Trophoblast cell (in vitro differentiated cells and primary cell): ENCODE data around the gene PMPCA.
"Not testable (repeated sequence)": the region's sequence is repeated elsewhere in the genome, so short reads cannot be mapped to it uniquely, and the experiment has no call there.

Experiments used
- DNase-seq, 2 donors: peaks; one replicate each; pipeline ENCODE4 v3.0.0-alpha.2; 2016
- H2AFZ ChIP-seq: 2 replicates; pipeline ENCODE4 v1.6.1; 2013; ENCODE audit warnings: low read length, moderate library complexity, mild to moderate bottlenecking; ENCODE audit not compliant: insufficient read depth, poor library complexity
- H2AK5ac ChIP-seq: 2 replicates; pipeline ENCODE4 v1.6.1; 2013; ENCODE audit warnings: mild to moderate bottlenecking, low read length
- H2BK120ac ChIP-seq: 2 replicates; pipeline ENCODE4 v1.6.1; 2013; ENCODE audit warnings: low read length, mild to moderate bottlenecking, moderate library complexity; ENCODE audit not compliant: insufficient read depth, poor library complexity
- H2BK12ac ChIP-seq: 2 replicates; pipeline ENCODE4 v1.6.1; 2013; ENCODE audit warnings: mild to moderate bottlenecking, low read length, moderate library complexity
- H2BK5ac ChIP-seq: 2 replicates; pipeline ENCODE4 v1.6.1; 2013; ENCODE audit warnings: low read length, low read depth, moderate library complexity, mild to moderate bottlenecking; ENCODE audit not compliant: poor library complexity
- H3K14ac ChIP-seq: 2 replicates; pipeline ENCODE4 v1.6.1; 2013; ENCODE audit warnings: mild to moderate bottlenecking, low read length
- H3K18ac ChIP-seq: 2 replicates; pipeline ENCODE4 v1.6.1; 2013; ENCODE audit warnings: mild to moderate bottlenecking, low read length
- H3K23ac ChIP-seq: 2 replicates; pipeline ENCODE4 v1.6.1; 2013; ENCODE audit warnings: low read length
- H3K27ac ChIP-seq: 2 replicates; pipeline ENCODE4 v1.5.1; 2013; ENCODE audit warnings: low read depth, mild to moderate bottlenecking, inconsistent platforms, low read length, moderate library complexity
- H3K27me3 ChIP-seq: 2 replicates; pipeline ENCODE4 v1.6.1; 2013; ENCODE audit warnings: inconsistent platforms, mild to moderate bottlenecking, low read length, moderate library complexity; ENCODE audit not compliant: insufficient read depth
- H3K36me3 ChIP-seq, 2 experiments: 1 replicate in 1 of 2; 2 replicates in 1 of 2; pipeline ENCODE4 v1.6.1; 2013; ENCODE audit warnings: low read length in 2 of 2, mild to moderate bottlenecking in 2 of 2, moderate library complexity in 1 of 2; ENCODE audit not compliant: insufficient read depth in 2 of 2, control insufficient read depth in 1 of 2
- H3K4ac ChIP-seq: 2 replicates; pipeline ENCODE4 v1.6.1; 2013; ENCODE audit warnings: low read depth, mild to moderate bottlenecking, low read length, moderate library complexity
- H3K4me1 ChIP-seq, 2 experiments: 1 replicate in 1 of 2; 2 replicates in 1 of 2; pipeline ENCODE4 v1.6.1; 2013; ENCODE audit warnings: low read length in 2 of 2, mild to moderate bottlenecking in 2 of 2, moderate library complexity in 1 of 2; ENCODE audit not compliant: insufficient read depth in 2 of 2, control insufficient read depth in 1 of 2
- H3K4me2 ChIP-seq: 2 replicates; pipeline ENCODE4 v1.6.1; 2013; ENCODE audit warnings: inconsistent platforms, mild to moderate bottlenecking, low read length, moderate library complexity
- H3K4me3 ChIP-seq: 2 replicates; pipeline ENCODE4 v1.5.1; 2013; ENCODE audit warnings: mild to moderate bottlenecking, low read depth, low read length, inconsistent platforms
- H3K79me1 ChIP-seq: one replicate; pipeline ENCODE4 v1.6.1; 2013; ENCODE audit warnings: low read length
- H3K79me2 ChIP-seq: 2 replicates; pipeline ENCODE4 v1.6.1; 2013; ENCODE audit warnings: low read length, mild to moderate bottlenecking; ENCODE audit not compliant: control insufficient read depth, insufficient read depth, poor library complexity
- H3K9ac ChIP-seq: 2 replicates; pipeline ENCODE4 v1.6.1; 2013; ENCODE audit warnings: mild to moderate bottlenecking, low read length
- H3K9me3 ChIP-seq: 2 replicates; pipeline ENCODE4 v1.6.1; 2013; ENCODE audit warnings: low read depth, mild to moderate bottlenecking, control low read depth, inconsistent platforms, low read length; ENCODE audit not compliant: insufficient read depth
- H4K12ac ChIP-seq: 2 replicates; pipeline ENCODE4 v1.6.1; 2013; ENCODE audit warnings: low read depth, mild to moderate bottlenecking, low read length, moderate library complexity
- H4K8ac ChIP-seq: 2 replicates; pipeline ENCODE4 v1.6.1; 2013; ENCODE audit warnings: low read depth, mild to moderate bottlenecking, low read length, moderate library complexity
- H4K91ac ChIP-seq: one replicate; pipeline ENCODE4 v1.6.1; 2013; ENCODE audit warnings: low read depth, mild to moderate bottlenecking, low read length, moderate library complexity
- WGBS: extraction: QIAGEN DNeasy Blood & Tissue Kit; methylation state at CpG from one replicate; pipeline ENCODE4 v1.1.7; 2013; ENCODE audit warnings: missing lambda C conversion rate; ENCODE audit not compliant: insufficient read length, insufficient coverage; ENCODE audit errors: extremely low coverage; 5-methylcytosine and 5-hydroxymethylcytosine counted together

PMPCA gene

DNA sequence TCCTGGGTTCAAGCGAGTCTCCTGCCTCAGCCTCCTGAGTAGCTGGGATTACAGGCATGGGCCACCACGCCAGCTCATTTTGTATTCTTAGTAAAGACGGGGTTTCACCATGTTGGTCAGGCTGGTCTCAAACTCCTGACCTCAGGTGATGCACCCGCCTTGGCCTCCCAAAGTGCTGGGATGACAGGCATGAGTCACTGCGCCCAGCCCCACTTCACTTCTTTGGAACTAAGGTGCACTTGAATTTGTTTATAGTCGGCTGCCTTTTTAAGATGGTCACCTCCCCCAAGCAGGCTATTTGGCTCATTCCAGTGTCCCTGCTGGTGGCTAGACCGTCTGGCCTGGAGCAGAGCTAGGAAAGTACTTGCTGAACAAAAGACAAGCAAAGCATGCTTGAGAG is 14.9 kb downstream of the PMPCA start:
- not testable (repeated sequence) for H3K14ac ChIP-seq, H3K79me1 ChIP-seq, H3K4me2 ChIP-seq, H2BK12ac ChIP-seq, H3K4me1 ChIP-seq, H2BK5ac ChIP-seq, H3K4ac ChIP-seq, H3K18ac ChIP-seq, H2AK5ac ChIP-seq, H3K9ac ChIP-seq, H4K8ac ChIP-seq, H3K9me3 ChIP-seq, H4K91ac ChIP-seq, H2BK120ac ChIP-seq, H3K27ac ChIP-seq, H3K27me3 ChIP-seq, H3K23ac ChIP-seq, H4K12ac ChIP-seq, H2AFZ ChIP-seq, H3K4me3 ChIP-seq, H3K79me2 ChIP-seq
- H3K36me3 ChIP-seq: peaks cover 62 to 66% of the 10 kb centered on the region in 2 experiments
- WGBS: no CpG with 5 or more reads among the region's 7 CpGs
- DNase-seq: peak; percentile 42 to 59

DNA sequence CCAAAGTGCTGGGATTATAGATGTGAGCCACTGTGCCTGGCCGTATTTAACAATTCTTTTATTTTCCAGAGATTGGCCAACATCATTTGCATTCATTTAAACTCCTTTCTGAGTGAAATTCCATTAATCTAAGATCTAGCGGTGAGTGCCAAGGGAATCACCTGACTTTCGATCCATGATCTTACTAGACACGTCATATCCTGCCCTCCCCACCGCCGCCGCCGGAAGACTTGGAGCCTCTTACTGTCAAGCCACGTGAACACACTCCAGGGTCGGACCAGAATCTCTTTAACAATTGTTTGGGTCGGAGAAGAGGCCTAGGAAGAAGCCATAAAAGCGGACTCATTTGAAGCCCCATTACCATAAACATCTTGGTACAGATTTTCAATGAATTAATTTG is 16.3 kb downstream of the PMPCA start:
- no peak overlapping the region for H4K91ac ChIP-seq
- no CpG with 5 or more reads among the region's 12 CpGs for WGBS
- no peak overlapping the region for H2BK5ac ChIP-seq

DNA sequence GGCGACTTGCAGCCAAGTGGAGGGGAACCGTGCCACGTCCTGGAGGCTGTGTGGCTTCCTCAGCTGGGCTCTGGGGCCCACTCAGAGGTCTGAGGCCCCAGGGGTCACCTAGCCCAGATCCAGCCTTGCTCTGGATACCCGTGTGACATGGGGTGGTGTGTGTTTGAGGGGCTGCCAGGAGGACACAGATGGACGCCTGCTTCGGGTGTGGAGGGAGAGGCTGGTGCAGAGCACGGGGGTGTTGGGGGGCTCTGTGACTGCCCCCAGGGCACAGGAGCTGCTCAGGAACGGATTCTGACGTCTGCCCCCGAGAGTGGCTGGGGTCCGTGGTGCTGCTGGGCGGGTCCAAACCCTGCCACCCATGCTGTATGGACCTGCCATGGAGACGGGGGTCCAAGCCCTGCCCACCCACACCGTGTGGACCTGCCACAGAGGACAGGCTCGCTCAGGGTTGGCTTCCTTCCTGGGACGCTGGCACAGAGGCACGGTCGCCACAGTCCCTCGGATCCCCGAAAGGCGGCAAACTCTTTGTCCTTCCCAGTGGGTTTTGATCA is 18.7 kb downstream of the PMPCA start:
- DNase-seq: no peak
- H3K9me3 ChIP-seq: no peaks in the 10 kb centered on the region
- no peak overlapping the region for H3K4me2 ChIP-seq
- H3K79me1 ChIP-seq: no peaks in the 10 kb centered on the region
- H4K12ac ChIP-seq: no peak overlapping the region
- H2AFZ ChIP-seq: no peak overlapping the region
- H2BK120ac ChIP-seq: no peak overlapping the region
- no peak overlapping the region for H4K91ac ChIP-seq
- no peak overlapping the region for H4K8ac ChIP-seq
- H3K4ac ChIP-seq: no peak overlapping the region
- no peak overlapping the region for H2BK12ac ChIP-seq
- H3K36me3 ChIP-seq: peaks cover 58% of the 10 kb centered on the region in 2 experiments
- H3K79me2 ChIP-seq: no peaks in the 10 kb centered on the region
- no peak overlapping the region for H3K23ac ChIP-seq
- WGBS: no CpG with 5 or more reads among the region's 21 CpGs
- H3K27ac ChIP-seq: no peak overlapping the region
- H3K27me3 ChIP-seq: no peaks in the 10 kb centered on the region
- no peak overlapping the region for H3K4me3 ChIP-seq
- no peak overlapping the region for H3K18ac ChIP-seq
- no peaks in the 10 kb centered on the region for H3K4me1 ChIP-seq
- H3K9ac ChIP-seq: no peak overlapping the region
- no peak overlapping the region for H2AK5ac ChIP-seq
- no peak overlapping the region for H3K14ac ChIP-seq
- H2BK5ac ChIP-seq: no peak overlapping the region

More for the DNA sequence above, 16.3 kb downstream of the PMPCA start:
- Histone ChIP-seq H3K4me2 (no peak overlapping the region), H3K23ac (no peak overlapping the region), H3K4me1 (peaks cover 0 to 2% of the 10 kb centered on the region in 2 experiments), H3K4me3 (no peak overlapping the region), H2BK120ac (no peak overlapping the region), H3K27me3 (no peaks in the 10 kb centered on the region), H3K9ac (no peak overlapping the region), H2AFZ (no peak overlapping the region), H3K79me2 (no peaks in the 10 kb centered on the region), H3K27ac (no peak overlapping the region), H3K9me3 (peaks cover 2% of the 10 kb centered on the region), H3K36me3 (peaks cover 62 to 63% of the 10 kb centered on the region in 2 experiments), H4K12ac (no peak overlapping the region), H3K79me1 (no peaks in the 10 kb centered on the region), H3K4ac (no peak overlapping the region), H3K18ac (no peak overlapping the region), H3K14ac (no peak overlapping the region), H2BK12ac (no peak overlapping the region), H4K8ac (no peak overlapping the region), H2AK5ac (no peak overlapping the region)
- DNase-seq: no peak

DNA sequence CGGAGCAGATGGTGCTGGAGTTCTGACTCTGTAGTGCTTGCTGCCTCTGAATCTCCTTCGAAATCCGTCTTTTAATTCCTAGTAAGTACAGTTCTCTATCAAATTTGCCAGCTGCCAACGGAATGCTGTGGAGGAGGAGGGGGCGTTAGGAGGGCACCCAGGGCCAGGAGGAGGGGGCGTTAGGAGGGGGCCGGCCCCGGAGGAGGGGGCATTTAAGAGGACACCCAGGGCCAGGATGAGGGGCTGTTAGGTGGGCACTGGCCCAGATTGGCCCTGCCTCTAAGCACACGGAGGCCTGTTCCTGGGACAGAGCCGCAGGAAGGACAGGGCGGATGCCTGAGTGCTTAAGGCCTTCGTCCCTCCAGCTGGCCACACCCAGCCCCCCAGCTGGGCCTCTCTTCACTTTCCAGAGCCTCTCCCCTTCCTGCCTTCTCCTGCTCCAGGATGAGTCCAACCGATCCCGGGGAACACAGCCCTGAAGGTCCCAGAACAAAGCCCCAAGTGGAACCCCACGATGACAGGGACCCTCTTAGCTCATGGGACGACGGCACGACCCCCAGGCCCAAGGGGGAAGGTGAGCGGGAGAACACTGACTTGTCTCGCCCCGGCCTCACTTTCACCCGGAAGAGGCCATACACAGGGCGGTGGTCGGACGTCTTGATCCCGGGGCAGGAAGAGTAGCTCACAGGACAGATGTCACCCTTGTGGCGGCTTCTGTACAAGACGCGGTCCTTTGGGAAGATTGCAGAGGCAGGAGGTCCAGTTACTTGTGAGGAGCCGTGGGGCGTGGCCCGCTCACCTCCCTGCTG is 19.4 kb downstream of the PMPCA start:
- H4K12ac ChIP-seq: no peak overlapping the region
- no peak overlapping the region for H2BK5ac ChIP-seq
- no peak overlapping the region for H3K4ac ChIP-seq
- no peaks in the 10 kb centered on the region for H3K79me1 ChIP-seq
- H2BK120ac ChIP-seq: no peak overlapping the region
- no peak overlapping the region for H3K4me3 ChIP-seq
- no peaks in the 10 kb centered on the region for H3K79me2 ChIP-seq
- H2BK12ac ChIP-seq: no peak overlapping the region
- H3K27ac ChIP-seq: no peak overlapping the region
- H3K23ac ChIP-seq: no peak overlapping the region
- no peak for DNase-seq
- H3K4me2 ChIP-seq: no peak overlapping the region
- H3K36me3 ChIP-seq: peaks cover 54 to 57% of the 10 kb centered on the region in 2 experiments
- no peak overlapping the region for H4K8ac ChIP-seq
- no peaks in the 10 kb centered on the region for H3K4me1 ChIP-seq
- no peak overlapping the region for H3K9ac ChIP-seq
- H3K14ac ChIP-seq: no peak overlapping the region
- no CpG with 5 or more reads among the region's 32 CpGs for WGBS
- no peak overlapping the region for H2AK5ac ChIP-seq
- H3K18ac ChIP-seq: no peak overlapping the region
- H3K27me3 ChIP-seq: no peaks in the 10 kb centered on the region
- H3K9me3 ChIP-seq: no peaks in the 10 kb centered on the region
- H2AFZ ChIP-seq: no peak overlapping the region
- no peak overlapping the region for H4K91ac ChIP-seq
